ENCODE results near the gene BRD9.

- TF ChIP-seq POLR2AphosphoS5 (IDR thresholded peaks at IDR 0.05) (no peak), CTCF (IDR thresholded peaks at IDR 0.05) (no peak)
These were observed 11.1 kb upstream of the BRD9 start for GRCh38 chr5:903756-904096.
